ENCODE measurements around the gene SH2D3A. TPM values are rescaled to one million over a fixed set of nuclear protein-coding genes. Genes with fewer than 3 reads are reported as not detected.

Gene SH2D3A
- total RNA-seq, 1 experiment from 2014 or later = 0.95 TPM

DNA sequence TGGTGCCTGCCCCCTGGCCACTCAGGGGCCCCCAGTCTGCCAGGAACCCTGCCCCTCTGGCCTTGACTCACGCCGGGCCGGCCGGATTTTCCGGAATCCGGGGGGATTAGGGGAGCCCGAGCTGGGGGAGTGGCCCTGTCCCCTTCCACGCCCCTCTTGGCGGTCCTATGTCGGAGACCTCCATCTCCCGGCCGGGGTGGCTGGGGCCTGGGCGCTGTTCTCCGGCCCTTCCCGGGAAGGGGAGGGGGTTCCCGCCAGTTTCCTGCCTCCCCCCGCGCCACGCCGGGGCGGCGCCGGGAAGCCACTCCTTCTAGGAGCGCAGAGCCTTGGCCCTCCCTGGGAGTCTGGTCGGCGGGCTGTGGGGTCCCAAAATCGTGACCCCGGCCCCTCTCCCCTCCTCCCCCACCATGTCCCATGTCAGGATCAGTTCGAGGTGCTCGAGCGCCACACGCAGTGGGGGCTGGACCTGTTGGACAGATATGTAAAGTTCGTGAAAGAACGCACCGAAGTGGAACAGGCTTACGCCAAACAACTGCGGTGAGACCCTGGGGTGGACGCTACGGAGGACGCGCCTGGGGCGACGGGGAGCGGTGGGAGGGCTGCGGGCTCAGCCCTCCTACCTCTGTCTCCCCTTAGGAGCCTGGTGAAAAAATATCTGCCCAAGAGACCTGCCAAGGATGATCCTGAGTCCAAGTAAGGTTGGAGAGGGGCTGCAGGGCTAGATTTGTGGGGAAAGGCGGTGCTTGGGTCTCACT lies 26.5 kb downstream of the SH2D3A start:
- Histone ChIP-seq H3K27ac (ENCODE audit: low read depth, low read length, poor library complexity, severe bottlenecking) (peak overlapping the region; percentile 82), H3K4me1 (ENCODE audit: insufficient read depth, low read length, poor library complexity, severe bottlenecking) (peaks cover 48% of the 10 kb centered on the region), H3K4me3 (ENCODE audit: low read depth, low read length, poor library complexity, severe bottlenecking) (peak overlapping the region; percentile 89), H3K36me3 (ENCODE audit: insufficient read depth, low read length, poor library complexity, severe bottlenecking) (peaks cover 34% of the 10 kb centered on the region), H3K9me3 (ENCODE audit: low read depth, low read length, poor library complexity, severe bottlenecking) (no peaks in the 10 kb centered on the region), H3K27me3 (replicated peaks; ENCODE audit: insufficient read depth, low read depth, low read length, poor library complexity) (no peaks in the 10 kb centered on the region)
- no TSS peak for BruUV-seq (replicated peaks)
- no peak for TF ChIP-seq EZH2 (IDR thresholded peaks at IDR 0.05; ENCODE audit: borderline replicate concordance, low read depth, low read length, poor library complexity, severe bottlenecking)
- TF ChIP-seq, protein P1, sequence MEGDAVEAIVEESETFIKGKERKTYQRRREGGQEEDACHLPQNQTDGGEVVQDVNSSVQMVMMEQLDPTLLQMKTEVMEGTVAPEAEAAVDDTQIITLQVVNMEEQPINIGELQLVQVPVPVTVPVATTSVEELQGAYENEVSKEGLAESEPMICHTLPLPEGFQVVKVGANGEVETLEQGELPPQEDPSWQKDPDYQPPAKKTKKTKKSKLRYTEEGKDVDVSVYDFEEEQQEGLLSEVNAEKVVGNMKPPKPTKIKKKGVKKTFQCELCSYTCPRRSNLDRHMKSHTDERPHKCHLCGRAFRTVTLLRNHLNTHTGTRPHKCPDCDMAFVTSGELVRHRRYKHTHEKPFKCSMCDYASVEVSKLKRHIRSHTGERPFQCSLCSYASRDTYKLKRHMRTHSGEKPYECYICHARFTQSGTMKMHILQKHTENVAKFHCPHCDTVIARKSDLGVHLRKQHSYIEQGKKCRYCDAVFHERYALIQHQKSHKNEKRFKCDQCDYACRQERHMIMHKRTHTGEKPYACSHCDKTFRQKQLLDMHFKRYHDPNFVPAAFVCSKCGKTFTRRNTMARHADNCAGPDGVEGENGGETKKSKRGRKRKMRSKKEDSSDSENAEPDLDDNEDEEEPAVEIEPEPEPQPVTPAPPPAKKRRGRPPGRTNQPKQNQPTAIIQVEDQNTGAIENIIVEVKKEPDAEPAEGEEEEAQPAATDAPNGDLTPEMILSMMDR (conservative IDR thresholded peaks at IDR 0.05; ENCODE audit: low read depth, low read length) = no peak
- DNase-seq (ENCODE audit: low spot score) = no peak
- CTCF ChIA-PET = interaction anchor here (0.5 kb wide), 1 partner anchor 542 kb away, joined by 11 read pairs; no protein-coding TSS in a partner anchor
- intact Hi-C loops (cut with micrococcal nuclease; ENCODE audit: unreplicated experiment) = no loop called here
- POLR2A ChIA-PET (ENCODE audit: low non-redundant PET) = no interaction called here

DNA sequence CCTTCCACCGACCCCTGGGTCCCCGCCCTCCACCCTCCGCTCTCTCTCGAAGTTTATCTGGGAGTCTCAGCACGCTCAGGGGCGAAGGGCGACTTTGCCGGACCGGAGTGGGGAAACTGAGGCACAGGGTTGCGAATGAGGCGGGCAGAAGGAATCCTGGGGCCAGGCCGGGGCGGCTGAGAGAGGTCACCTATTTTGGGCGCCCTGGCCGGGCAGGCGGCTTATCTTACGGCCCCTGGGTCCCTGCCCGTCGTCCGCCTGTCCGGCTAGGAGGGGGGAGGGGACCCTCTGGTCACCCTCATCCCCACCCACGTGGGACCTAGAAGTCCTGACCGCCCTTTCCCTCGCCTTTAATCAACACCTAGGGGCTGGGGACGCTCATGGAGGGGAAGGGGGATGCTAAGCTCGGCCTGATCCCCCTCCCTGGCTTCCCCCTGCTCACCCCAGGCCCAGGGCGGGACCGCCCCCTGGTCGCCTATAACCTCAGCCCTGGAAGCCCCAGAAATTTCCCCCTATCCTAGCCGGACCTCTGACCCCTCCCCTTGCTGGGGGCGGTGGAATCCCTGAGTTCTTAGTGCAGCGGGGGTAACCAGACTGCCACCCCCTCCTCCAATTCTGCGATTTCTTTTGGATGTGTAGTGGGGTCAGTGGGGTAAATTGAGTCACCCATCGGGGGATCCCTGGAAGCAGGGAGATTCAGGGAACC lies 27.2 kb downstream of the SH2D3A start:
- no TSS peak for BruUV-seq (replicated peaks)
- DNase-seq (ENCODE audit: low spot score) = no peak
- intact Hi-C loops (cut with micrococcal nuclease; ENCODE audit: unreplicated experiment) = loop anchor here (5.0 kb wide), 3 partner anchors 62 to 223 kb away; no protein-coding TSS in a partner anchor
- ChIA-PET POLR2A (ENCODE audit: low non-redundant PET) (no interaction called here), CTCF (interaction anchor here (0.5 kb wide), 1 partner anchor 541 kb away, joined by 11 read pairs; no protein-coding TSS in a partner anchor)
- Histone ChIP-seq H3K9me3 (ENCODE audit: low read depth, low read length, poor library complexity, severe bottlenecking) (no peaks in the 10 kb centered on the region), H3K36me3 (ENCODE audit: insufficient read depth, low read length, poor library complexity, severe bottlenecking) (peaks cover 28% of the 10 kb centered on the region), H3K4me3 (ENCODE audit: low read depth, low read length, poor library complexity, severe bottlenecking) (peak overlapping the region; percentile 89), H3K4me1 (ENCODE audit: insufficient read depth, low read length, poor library complexity, severe bottlenecking) (peaks cover 49% of the 10 kb centered on the region), H3K27me3 (replicated peaks; ENCODE audit: insufficient read depth, low read depth, low read length, poor library complexity) (no peaks in the 10 kb centered on the region), H3K27ac (ENCODE audit: low read depth, low read length, poor library complexity, severe bottlenecking) (peak overlapping the region; percentile 82)
- no peak for TF ChIP-seq EZH2 (IDR thresholded peaks at IDR 0.05; ENCODE audit: borderline replicate concordance, low read depth, low read length, poor library complexity, severe bottlenecking)
- TF ChIP-seq, protein P1 (conservative IDR thresholded peaks at IDR 0.05; ENCODE audit: low read depth, low read length) = no peak

DNA sequence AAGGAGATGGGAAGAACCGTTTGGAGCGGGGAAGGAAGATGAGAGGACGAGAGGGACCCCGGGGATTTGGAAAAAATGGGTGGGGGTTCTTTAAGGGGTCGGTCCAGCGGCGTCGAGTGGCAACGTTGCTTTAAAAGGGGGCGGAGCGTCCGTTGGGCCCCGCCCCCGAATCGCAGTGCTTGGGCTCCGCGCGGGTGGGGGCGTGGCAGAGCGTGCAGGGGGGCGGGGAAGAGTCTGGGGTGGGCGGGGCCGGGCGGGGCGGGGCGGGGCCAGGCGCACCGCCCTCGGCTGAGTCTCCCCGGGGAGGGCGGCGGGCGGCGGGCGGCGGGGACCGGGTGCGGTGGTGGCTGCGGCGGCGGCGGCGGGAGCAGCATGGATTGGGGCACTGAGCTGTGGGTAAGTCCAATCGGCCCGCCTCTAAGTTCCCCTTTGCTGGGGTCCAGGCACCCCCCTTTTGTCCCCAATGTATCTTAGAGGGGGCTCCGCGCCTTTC lies 27.8 kb downstream of the SH2D3A start, which contains the start of gene TRIP10:
TRIP10 (plus strand) TSS at position 291 of the 493 bp plus-strand sequence; CDS start at position 373, 82 bp downstream.
- TF ChIP-seq EZH2 (IDR thresholded peaks at IDR 0.05; ENCODE audit: borderline replicate concordance, low read depth, low read length, poor library complexity, severe bottlenecking) = no peak
- TF ChIP-seq, protein P1 (conservative IDR thresholded peaks at IDR 0.05; ENCODE audit: low read depth, low read length) = no peak
- intact Hi-C loops (cut with micrococcal nuclease; ENCODE audit: unreplicated experiment) = loop anchor here (5.0 kb wide), 3 partner anchors 63 to 222 kb away; no protein-coding TSS in a partner anchor
- Histone ChIP-seq H3K9me3 (ENCODE audit: low read depth, low read length, poor library complexity, severe bottlenecking) (no peaks in the 10 kb centered on the region), H3K36me3 (ENCODE audit: insufficient read depth, low read length, poor library complexity, severe bottlenecking) (peaks cover 22% of the 10 kb centered on the region), H3K4me1 (ENCODE audit: insufficient read depth, low read length, poor library complexity, severe bottlenecking) (peaks cover 43% of the 10 kb centered on the region), H3K27ac (ENCODE audit: low read depth, low read length, poor library complexity, severe bottlenecking) (peak within 1 kb of the TSS; percentile 84), H3K27me3 (replicated peaks; ENCODE audit: insufficient read depth, low read depth, low read length, poor library complexity) (no peaks in the 10 kb centered on the region), H3K4me3 (ENCODE audit: low read depth, low read length, poor library complexity, severe bottlenecking) (peak within 1 kb of the TSS; percentile 89)
- BruUV-seq (replicated peaks) = no TSS peak
- CTCF ChIA-PET = no interaction called here
- peak; percentile 90 for DNase-seq (ENCODE audit: low spot score)
- POLR2A ChIA-PET (ENCODE audit: low non-redundant PET) = no interaction called here

Measured in A673 (cell line).